Left hindlimb (tissue), 1 donor: ENCODE measurements around the gene SLC44A5.

Experiments
- DNase-seq: peaks from one replicate; pipeline ENCODE4 v3.0.0-alpha.2; 2018

SLC44A5 gene

GRCh38 chr1:75588779-75589475 lies 22.0 kb downstream of the SLC44A5 start:
- no peak for DNase-seq

- no peak for DNase-seq
Measured at GRCh38 chr1:75587692-75588091, 23.2 kb downstream of the SLC44A5 start.

GRCh38 chr1:75583282-75583681 lies 27.6 kb downstream of the SLC44A5 start:
- DNase-seq: no peak

- DNase-seq: no peak
Measured at GRCh38 chr1:75582725-75583261, 28.1 kb downstream of the SLC44A5 start.

- no peak for DNase-seq
Measured at GRCh38 chr1:75579046-75579445, 31.9 kb downstream of the SLC44A5 start.

GRCh38 chr1:75575837-75576236 lies 35.1 kb downstream of the SLC44A5 start:
- DNase-seq: no peak

- no peak for DNase-seq
Measured at GRCh38 chr1:75567191-75567590, 43.7 kb downstream of the SLC44A5 start.

- DNase-seq: no peak
Measured at GRCh38 chr1:75559800-75560199, 51.1 kb downstream of the SLC44A5 start.

GRCh38 chr1:75559136-75559535 lies 51.8 kb downstream of the SLC44A5 start:
- no peak for DNase-seq

- no peak for DNase-seq
Measured at GRCh38 chr1:75554870-75555269, 56.0 kb downstream of the SLC44A5 start.

- no peak for DNase-seq
Measured at GRCh38 chr1:75554181-75554580, 56.7 kb downstream of the SLC44A5 start.

- DNase-seq: no peak
Measured at GRCh38 chr1:75550559-75550958, 60.4 kb downstream of the SLC44A5 start.

GRCh38 chr1:75548721-75549480 lies 62.0 kb downstream of the SLC44A5 start:
- no peak for DNase-seq

GRCh38 chr1:75543705-75544104 lies 67.2 kb downstream of the SLC44A5 start:
- no peak for DNase-seq

- no peak for DNase-seq
Measured at GRCh38 chr1:75542818-75543570, 67.9 kb downstream of the SLC44A5 start.

- DNase-seq: no peak
Measured at GRCh38 chr1:75539230-75540116, 71.4 kb downstream of the SLC44A5 start.

GRCh38 chr1:75533085-75533484 lies 77.8 kb downstream of the SLC44A5 start:
- no peak for DNase-seq

- no peak for DNase-seq
Measured at GRCh38 chr1:75531570-75531969, 79.3 kb downstream of the SLC44A5 start.

GRCh38 chr1:75529488-75529887 lies 81.4 kb downstream of the SLC44A5 start:
- no peak for DNase-seq

GRCh38 chr1:75528001-75528400 lies 82.9 kb downstream of the SLC44A5 start:
- no peak for DNase-seq

- DNase-seq: no peak
Measured at GRCh38 chr1:75522389-75522788, 88.5 kb downstream of the SLC44A5 start.

- no peak for DNase-seq
Measured at GRCh38 chr1:75521658-75522057, 89.3 kb downstream of the SLC44A5 start.
